Neural progenitor cell (in vitro differentiated cells): ENCODE results near the gene CFAP61. TPM values are rescaled to one million over a fixed set of nuclear protein-coding genes. Genes with fewer than 3 reads are reported as not detected.

Source experiments
- DNase-seq: peaks from one replicate; pipeline ENCODE4 v3.0.0-alpha.2; 2016; ENCODE audit warnings: low spot score
- H2AFZ ChIP-seq: fragments of 200-600 bp; sonication (generic); replicated peaks from 2 replicates; pipeline ENCODE4 v1.6.1; 2016; ENCODE audit warnings: antibody characterized with exemption
- H3F3A ChIP-seq: fragments of 200-600 bp; sonication (generic); 2 replicates; pipeline ENCODE4 v1.6.1; 2016; ENCODE audit warnings: antibody characterized with exemption, low read depth
- H3K27ac ChIP-seq: fragments of 200-600 bp; sonication (generic); 2 replicates; pipeline ENCODE4 v1.5.1; 2016; ENCODE audit warnings: mild to moderate bottlenecking
- H3K27me3 ChIP-seq: fragments of 200-600 bp; sonication (generic); 2 replicates; pipeline ENCODE4 v1.6.1; 2016; ENCODE audit warnings: mild to moderate bottlenecking, moderate library complexity
- H3K36me3 ChIP-seq: fragments of 200-600 bp; sonication (generic); 2 replicates; pipeline ENCODE4 v1.5.1; 2016
- H3K4me1 ChIP-seq: fragments of 200-600 bp; sonication (generic); 2 replicates; pipeline ENCODE4 v1.6.1; 2016; ENCODE audit warnings: mixed run types
- H3K4me2 ChIP-seq: fragments of 200-600 bp; sonication (generic); 2 replicates; pipeline ENCODE4 v1.6.1; 2016
- H3K4me3 ChIP-seq: fragments of 200-600 bp; sonication (generic); 2 replicates; pipeline ENCODE4 v1.5.1; 2016
- H3K79me2 ChIP-seq: fragments of 200-600 bp; sonication (generic); 2 replicates; pipeline ENCODE4 v1.6.1; 2016; ENCODE audit warnings: low read depth
- H3K9ac ChIP-seq: fragments of 200-600 bp; sonication (generic); 2 replicates; pipeline ENCODE4 v1.6.1; 2016
- H3K9me3 ChIP-seq: fragments of 200-600 bp; sonication (generic); 2 replicates; pipeline ENCODE4 v1.5.1; 2016; ENCODE audit warnings: low read depth
- H4K20me1 ChIP-seq: fragments of 200-600 bp; sonication (generic); 2 replicates; pipeline ENCODE4 v1.6.1; 2016; ENCODE audit warnings: low read depth
- H3K27ac Mint-ChIP-seq: 3 replicates; pipeline ENCODE4 v1.8.0; 2021; ENCODE audit warnings: mixed read lengths
- H3K27me3 Mint-ChIP-seq: 2 replicates; pipeline ENCODE4 v1.8.0; 2022; ENCODE audit warnings: low read depth, mild to moderate bottlenecking, inconsistent platforms, moderate library complexity, mixed read lengths; ENCODE audit not compliant: insufficient read depth
- H3K36me3 Mint-ChIP-seq: 3 replicates; pipeline ENCODE4 v1.8.0; 2021; ENCODE audit warnings: mixed read lengths
- H3K4me1 Mint-ChIP-seq: 3 replicates; pipeline ENCODE4 v1.8.0; 2021; ENCODE audit warnings: mixed read lengths
- H3K4me3 Mint-ChIP-seq: 3 replicates; pipeline ENCODE4 v1.8.0; 2021; ENCODE audit warnings: mild to moderate bottlenecking, moderate library complexity, mixed read lengths
- H3K9me3 Mint-ChIP-seq: 3 replicates; pipeline ENCODE4 v1.8.0; 2020; ENCODE audit warnings: mixed read lengths
- CTCF ChIP-seq: fragments of 200-600 bp; sonication (generic); IDR thresholded peaks from 2 replicates; pipeline ENCODE4 v1.5.1; 2017; ENCODE audit warnings: antibody characterized with exemption, mild to moderate bottlenecking
- EZH2 ChIP-seq: fragments of 200-600 bp; sonication (generic); IDR thresholded peaks from 2 replicates; pipeline ENCODE4 v1.6.1; 2017; ENCODE audit warnings: antibody characterized with exemption, mild to moderate bottlenecking, moderate library complexity
- EZH2phosphoT487 ChIP-seq: fragments of 200-600 bp; sonication (generic); IDR thresholded peaks from 2 replicates; pipeline ENCODE4 v1.6.1; 2017; ENCODE audit warnings: antibody characterized with exemption
- total RNA-seq: library from RNA; depleted of rRNA; stranded (reverse); fragments of >200 nt; gene quantifications from 2 replicates; pipeline ENCODE4 v1.2.3, GENCODE V29; 2015; ENCODE audit warnings: low replicate concordance

Gene CFAP61
- total RNA-seq, 1 donor from 2014 or later: not detected

DNA sequence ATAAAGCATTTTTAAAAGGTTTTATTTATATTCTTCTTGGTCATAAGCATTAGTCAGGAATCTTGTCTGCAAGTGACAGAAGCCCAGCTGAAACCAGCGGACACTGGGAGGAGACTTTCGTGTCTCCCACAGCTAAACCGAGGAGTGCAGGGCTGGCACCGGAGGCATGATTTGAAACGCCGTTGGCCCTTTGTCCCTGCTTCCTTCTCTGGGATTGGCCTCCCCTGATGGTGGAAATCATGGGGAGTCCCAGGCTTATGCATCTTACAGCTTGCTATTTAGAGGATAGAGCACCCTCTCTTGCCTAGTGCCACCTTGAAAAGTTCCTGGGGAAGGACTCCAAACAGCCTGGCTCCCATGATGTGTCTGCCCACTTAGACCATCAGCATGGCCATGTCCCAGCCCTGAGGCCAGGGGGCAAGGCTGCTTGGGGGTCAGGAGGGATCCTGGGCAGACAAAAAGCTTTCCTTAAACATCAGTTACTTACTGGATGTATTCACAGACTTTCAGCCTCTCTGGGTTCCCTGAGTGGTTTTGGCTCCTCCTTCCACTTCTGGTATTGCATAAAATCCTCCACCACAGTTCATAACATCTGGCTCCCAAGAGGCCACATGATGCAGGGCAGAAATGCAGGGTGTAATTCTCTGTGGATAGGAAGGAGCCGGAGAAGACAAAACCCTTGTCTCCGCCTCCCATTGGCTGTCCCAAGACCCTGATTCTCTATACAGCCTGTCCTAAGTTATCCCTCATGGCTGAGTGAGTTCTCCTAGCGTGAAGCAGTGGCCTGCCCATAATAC, 266.2 kb downstream of the CFAP61 start:
- Histone ChIP-seq H3K27me3 (no peaks in the 10 kb centered on the region), H3K36me3 (no peaks in the 10 kb centered on the region), H3K4me1 (no peaks in the 10 kb centered on the region), H3K9me3 (no peaks in the 10 kb centered on the region), H3K4me3 (no peak overlapping the region), H3K79me2 (no peaks in the 10 kb centered on the region), H3K4me2 (no peak overlapping the region), H2AFZ (peak overlapping the region; percentile 26), H3K27ac (no peak overlapping the region), H3F3A (peaks cover 4% of the 10 kb centered on the region), H4K20me1 (no peaks in the 10 kb centered on the region), H3K9ac (no peak overlapping the region)
- H3K27me3 Mint-ChIP-seq: peaks cover 18% of the 10 kb centered on the region
- H3K4me3 Mint-ChIP-seq: no peak overlapping the region
- TF ChIP-seq CTCF: no peak
- TF ChIP-seq EZH2: no peak
- TF ChIP-seq EZH2phosphoT487: no peak
- H3K27ac Mint-ChIP-seq: no peak overlapping the region
- H3K9me3 Mint-ChIP-seq: peaks cover 9% of the 10 kb centered on the region
- DNase-seq: no peak
- H3K4me1 Mint-ChIP-seq: peaks cover 13% of the 10 kb centered on the region
- no peaks in the 10 kb centered on the region for H3K36me3 Mint-ChIP-seq

GRCh38 chr20:20321134-20321533, 268.8 kb downstream of the CFAP61 start:
- Mint-ChIP-seq H3K27ac (no peak overlapping the region), H3K4me1 (peaks cover 13% of the 10 kb centered on the region), H3K36me3 (no peaks in the 10 kb centered on the region), H3K9me3 (peaks cover 7% of the 10 kb centered on the region), H3K4me3 (no peak overlapping the region), H3K27me3 (peaks cover 20% of the 10 kb centered on the region)
- Histone ChIP-seq H3K4me1 (no peaks in the 10 kb centered on the region), H3K4me3 (no peak overlapping the region), H3K27ac (no peak overlapping the region), H4K20me1 (no peaks in the 10 kb centered on the region), H3F3A (peaks cover 4% of the 10 kb centered on the region), H3K36me3 (no peaks in the 10 kb centered on the region), H2AFZ (no peak overlapping the region), H3K4me2 (no peak overlapping the region), H3K27me3 (no peaks in the 10 kb centered on the region), H3K9ac (no peak overlapping the region), H3K79me2 (no peaks in the 10 kb centered on the region), H3K9me3 (no peaks in the 10 kb centered on the region)
- no peak for DNase-seq
- TF ChIP-seq EZH2 (no peak), CTCF (no peak), EZH2phosphoT487 (no peak)

DNA sequence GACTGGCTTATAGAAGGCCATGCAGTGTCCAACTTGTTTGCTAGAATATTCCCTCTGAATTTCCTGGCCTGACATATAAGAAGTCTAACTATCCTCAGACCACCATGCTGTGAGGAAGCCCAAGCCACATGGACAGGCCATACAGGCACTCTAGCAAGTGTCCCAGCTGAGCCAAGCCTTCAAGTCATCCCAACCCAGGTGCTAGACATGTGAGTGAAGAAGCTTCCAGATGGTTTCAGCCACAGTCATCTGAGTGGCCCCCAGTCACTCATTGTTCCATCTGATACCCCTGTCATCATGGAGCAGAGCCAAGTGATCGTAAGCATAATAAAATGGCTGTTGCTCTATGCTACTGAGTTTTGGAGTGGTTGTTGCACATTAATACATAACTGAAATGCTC, 269.6 kb downstream of the CFAP61 start:
- Histone ChIP-seq H3K27ac (no peak overlapping the region), H3K4me2 (no peak overlapping the region), H3K36me3 (no peaks in the 10 kb centered on the region), H3K27me3 (no peaks in the 10 kb centered on the region), H3K79me2 (no peaks in the 10 kb centered on the region), H3K9ac (no peak overlapping the region), H3K4me1 (no peaks in the 10 kb centered on the region), H2AFZ (no peak overlapping the region), H3F3A (peaks cover 4% of the 10 kb centered on the region), H4K20me1 (no peaks in the 10 kb centered on the region), H3K4me3 (no peak overlapping the region), H3K9me3 (no peaks in the 10 kb centered on the region)
- H3K36me3 Mint-ChIP-seq: no peaks in the 10 kb centered on the region
- H3K9me3 Mint-ChIP-seq: peaks cover 7% of the 10 kb centered on the region
- peaks cover 18% of the 10 kb centered on the region for H3K27me3 Mint-ChIP-seq
- TF ChIP-seq CTCF: no peak
- no peak for TF ChIP-seq EZH2phosphoT487
- no peak for TF ChIP-seq EZH2
- H3K27ac Mint-ChIP-seq: no peak overlapping the region
- no peak overlapping the region for H3K4me3 Mint-ChIP-seq
- DNase-seq: no peak
- H3K4me1 Mint-ChIP-seq: peaks cover 13% of the 10 kb centered on the region
